MM.1S (cell line): Measurements from ENCODE around the gene FAH.

Experiments used
- DNase-seq: peaks from one replicate; pipeline ENCODE4 v3.0.0-alpha.2; 2015
- H2AFZ ChIP-seq: fragments of 300-600 bp; sonication (generic); 2 replicates; pipeline ENCODE4 v1.6.0; 2016; ENCODE audit warnings: antibody characterized with exemption, low read length
- H3F3A ChIP-seq: fragments of 300-600 bp; sonication (generic); 2 replicates; pipeline ENCODE4 v1.6.1; 2016; ENCODE audit warnings: mild to moderate bottlenecking, antibody characterized with exemption, low read length, moderate library complexity, mixed read lengths; ENCODE audit not compliant: insufficient read depth
- H3K27ac ChIP-seq: fragments of 300-600 bp; sonication (generic); 2 replicates; pipeline ENCODE4 v1.5.1; 2016; ENCODE audit warnings: mild to moderate bottlenecking, low read length
- H3K27me3 ChIP-seq: fragments of 300-600 bp; sonication (generic); replicated peaks from 2 replicates; pipeline ENCODE4 v1.6.0; 2016; ENCODE audit warnings: low read length; ENCODE audit not compliant: insufficient read depth
- H3K36me3 ChIP-seq: fragments of 300-600 bp; sonication (generic); replicated peaks from 2 replicates; pipeline ENCODE4 v1.6.1; 2016; ENCODE audit warnings: mild to moderate bottlenecking, low read length, mixed read lengths; ENCODE audit not compliant: insufficient read depth
- H3K4me1 ChIP-seq: fragments of 300-600 bp; sonication (generic); 2 replicates; pipeline ENCODE4 v1.6.1; 2016; ENCODE audit warnings: low read length, mixed read lengths
- H3K4me2 ChIP-seq: fragments of 300-600 bp; sonication (generic); 2 replicates; pipeline ENCODE4 v1.6.0; 2016; ENCODE audit warnings: low read depth, low read length
- H3K4me3 ChIP-seq: fragments of 300-600 bp; sonication (generic); 2 replicates; pipeline ENCODE4 v1.5.1; 2016; ENCODE audit warnings: low read length, mixed read lengths
- H3K79me2 ChIP-seq: fragments of 300-600 bp; sonication (generic); 2 replicates; pipeline ENCODE4 v1.6.1; 2016; ENCODE audit warnings: mixed run types, low read length, mixed read lengths
- H3K9ac ChIP-seq: fragments of 300-600 bp; sonication (generic); 2 replicates; pipeline ENCODE4 v1.6.1; 2016; ENCODE audit warnings: low read length, mixed read lengths
- H3K9me2 ChIP-seq: fragments of 300-600 bp; sonication (generic); replicated peaks from 2 replicates; pipeline ENCODE4 v1.6.1; 2016; ENCODE audit warnings: mild to moderate bottlenecking, low read length, mixed read lengths; ENCODE audit not compliant: insufficient read depth
- H3K9me3 ChIP-seq: fragments of 300-600 bp; sonication (generic); replicated peaks from 2 replicates; pipeline ENCODE4 v1.6.1; 2016; ENCODE audit warnings: mild to moderate bottlenecking, low read length, mixed read lengths; ENCODE audit not compliant: insufficient read depth
- H4K20me1 ChIP-seq: fragments of 300-600 bp; sonication (generic); 2 replicates; pipeline ENCODE4 v1.6.1; 2016; ENCODE audit warnings: mild to moderate bottlenecking, low read length, moderate library complexity, mixed read lengths; ENCODE audit not compliant: insufficient read depth
- EZH2 ChIP-seq: fragments of 300-600 bp; sonication (generic); optimal IDR thresholded peaks from 2 replicates; pipeline ENCODE3; 2017; ENCODE audit warnings: low read depth, mild to moderate bottlenecking, antibody characterized with exemption, low read length, mixed read lengths
- EZH2phosphoT487 ChIP-seq: fragments of 300-600 bp; sonication (generic); IDR thresholded peaks from 2 replicates; pipeline ENCODE4 v1.6.1; 2018; ENCODE audit warnings: antibody characterized with exemption, low read length
- TF ChIP-seq, protein P1 (sequence below): fragments of 300-600 bp; sonication (generic); IDR thresholded peaks from 2 replicates; pipeline ENCODE4 v1.5.1; 2016; ENCODE audit warnings: antibody characterized with exemption, low read length, mixed read lengths

FAH gene

GRCh38 chr15:80167936-80168335, 15.1 kb downstream of the FAH start:
- H3K4me3 ChIP-seq, result no peak overlapping the region
- no peaks in the 10 kb centered on the region for H3F3A ChIP-seq
- no peak overlapping the region for H3K9ac ChIP-seq
- H4K20me1 ChIP-seq, result no peaks in the 10 kb centered on the region
- no peaks in the 10 kb centered on the region for H3K9me2 ChIP-seq
- no peaks in the 10 kb centered on the region for H3K27me3 ChIP-seq
- H3K4me2 ChIP-seq, result no peak overlapping the region
- no peaks in the 10 kb centered on the region for H3K36me3 ChIP-seq
- no peak overlapping the region for H2AFZ ChIP-seq
- H3K9me3 ChIP-seq, result no peaks in the 10 kb centered on the region
- DNase-seq, result no peak
- H3K27ac ChIP-seq, result no peak overlapping the region
- H3K4me1 ChIP-seq, result no peaks in the 10 kb centered on the region
- no peaks in the 10 kb centered on the region for H3K79me2 ChIP-seq
- no peak for TF ChIP-seq EZH2phosphoT487
- TF ChIP-seq, protein P1, sequence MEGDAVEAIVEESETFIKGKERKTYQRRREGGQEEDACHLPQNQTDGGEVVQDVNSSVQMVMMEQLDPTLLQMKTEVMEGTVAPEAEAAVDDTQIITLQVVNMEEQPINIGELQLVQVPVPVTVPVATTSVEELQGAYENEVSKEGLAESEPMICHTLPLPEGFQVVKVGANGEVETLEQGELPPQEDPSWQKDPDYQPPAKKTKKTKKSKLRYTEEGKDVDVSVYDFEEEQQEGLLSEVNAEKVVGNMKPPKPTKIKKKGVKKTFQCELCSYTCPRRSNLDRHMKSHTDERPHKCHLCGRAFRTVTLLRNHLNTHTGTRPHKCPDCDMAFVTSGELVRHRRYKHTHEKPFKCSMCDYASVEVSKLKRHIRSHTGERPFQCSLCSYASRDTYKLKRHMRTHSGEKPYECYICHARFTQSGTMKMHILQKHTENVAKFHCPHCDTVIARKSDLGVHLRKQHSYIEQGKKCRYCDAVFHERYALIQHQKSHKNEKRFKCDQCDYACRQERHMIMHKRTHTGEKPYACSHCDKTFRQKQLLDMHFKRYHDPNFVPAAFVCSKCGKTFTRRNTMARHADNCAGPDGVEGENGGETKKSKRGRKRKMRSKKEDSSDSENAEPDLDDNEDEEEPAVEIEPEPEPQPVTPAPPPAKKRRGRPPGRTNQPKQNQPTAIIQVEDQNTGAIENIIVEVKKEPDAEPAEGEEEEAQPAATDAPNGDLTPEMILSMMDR, result no peak
- TF ChIP-seq EZH2, result no peak

DNA sequence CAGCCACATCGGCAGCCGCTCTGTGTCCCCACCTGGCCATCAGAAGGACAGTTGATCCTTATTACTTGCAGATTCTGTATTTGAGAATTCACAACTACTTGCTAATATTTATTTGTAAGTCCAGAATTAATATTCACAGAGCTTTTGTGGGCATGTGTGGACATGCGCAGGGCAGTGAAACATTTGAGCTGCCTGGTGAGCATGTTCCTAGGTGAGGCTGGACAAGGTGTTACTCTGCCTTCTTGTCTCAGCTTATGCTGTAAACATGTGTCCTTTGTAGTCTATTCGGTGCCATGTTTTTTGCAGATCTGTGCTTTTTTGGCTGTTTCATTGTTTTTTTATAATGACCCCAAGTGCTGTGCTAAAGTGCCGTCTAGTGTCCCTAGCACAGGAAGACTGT, 15.6 kb downstream of the FAH start:
- Histone ChIP-seq H3F3A (no peaks in the 10 kb centered on the region), H3K9me3 (no peaks in the 10 kb centered on the region), H3K27ac (no peak overlapping the region), H3K79me2 (no peaks in the 10 kb centered on the region), H3K36me3 (no peaks in the 10 kb centered on the region), H3K9me2 (no peaks in the 10 kb centered on the region), H3K4me2 (no peak overlapping the region), H3K9ac (no peak overlapping the region), H3K27me3 (no peaks in the 10 kb centered on the region), H3K4me3 (no peak overlapping the region), H3K4me1 (no peaks in the 10 kb centered on the region), H4K20me1 (no peaks in the 10 kb centered on the region), H2AFZ (no peak overlapping the region)
- DNase-seq, result no peak
- TF ChIP-seq EZH2phosphoT487, result no peak

- H4K20me1 ChIP-seq, result no peaks in the 10 kb centered on the region
- no peak overlapping the region for H3K9ac ChIP-seq
- no peaks in the 10 kb centered on the region for H3K79me2 ChIP-seq
- no peak overlapping the region for H3K4me3 ChIP-seq
- H2AFZ ChIP-seq, result no peak overlapping the region
- H3K4me1 ChIP-seq, result no peaks in the 10 kb centered on the region
- H3K27ac ChIP-seq, result no peak overlapping the region
- H3K9me2 ChIP-seq, result no peaks in the 10 kb centered on the region
- H3K27me3 ChIP-seq, result no peaks in the 10 kb centered on the region
- H3F3A ChIP-seq, result no peaks in the 10 kb centered on the region
- H3K4me2 ChIP-seq, result no peak overlapping the region
- no peaks in the 10 kb centered on the region for H3K9me3 ChIP-seq
- no peak for DNase-seq
- TF ChIP-seq EZH2phosphoT487 (no peak), EZH2 (no peak)
- TF ChIP-seq, protein P1, result no peak
- H3K36me3 ChIP-seq, result no peaks in the 10 kb centered on the region
These were observed 17.1 kb downstream of the FAH start for GRCh38 chr15:80169768-80170357.

GRCh38 chr15:80170596-80170995, 17.8 kb downstream of the FAH start:
- Histone ChIP-seq H2AFZ (no peak overlapping the region), H3F3A (no peaks in the 10 kb centered on the region), H3K9ac (no peak overlapping the region), H3K27me3 (no peaks in the 10 kb centered on the region), H3K79me2 (no peaks in the 10 kb centered on the region), H4K20me1 (no peaks in the 10 kb centered on the region), H3K27ac (no peak overlapping the region), H3K9me2 (no peaks in the 10 kb centered on the region), H3K9me3 (no peaks in the 10 kb centered on the region), H3K4me3 (no peak overlapping the region), H3K4me2 (no peak overlapping the region), H3K36me3 (no peaks in the 10 kb centered on the region), H3K4me1 (no peaks in the 10 kb centered on the region)
- TF ChIP-seq, protein P1, result no peak
- TF ChIP-seq EZH2 (no peak), EZH2phosphoT487 (no peak)
- DNase-seq, result no peak
